NCI-H748 (cell line): Measurements from ENCODE around the gene SYMPK.

Experiments
- DNase-seq: peaks from one replicate; lab custom pipeline; 2025; ENCODE audit not compliant: unreplicated experiment; lab: John Stamatoyannopoulos, UW

Gene SYMPK

GRCh38 chr19:45886427-45887199, 23.7 kb upstream of the SYMPK start:
- DNase-seq, result peak; percentile 95

DNA sequence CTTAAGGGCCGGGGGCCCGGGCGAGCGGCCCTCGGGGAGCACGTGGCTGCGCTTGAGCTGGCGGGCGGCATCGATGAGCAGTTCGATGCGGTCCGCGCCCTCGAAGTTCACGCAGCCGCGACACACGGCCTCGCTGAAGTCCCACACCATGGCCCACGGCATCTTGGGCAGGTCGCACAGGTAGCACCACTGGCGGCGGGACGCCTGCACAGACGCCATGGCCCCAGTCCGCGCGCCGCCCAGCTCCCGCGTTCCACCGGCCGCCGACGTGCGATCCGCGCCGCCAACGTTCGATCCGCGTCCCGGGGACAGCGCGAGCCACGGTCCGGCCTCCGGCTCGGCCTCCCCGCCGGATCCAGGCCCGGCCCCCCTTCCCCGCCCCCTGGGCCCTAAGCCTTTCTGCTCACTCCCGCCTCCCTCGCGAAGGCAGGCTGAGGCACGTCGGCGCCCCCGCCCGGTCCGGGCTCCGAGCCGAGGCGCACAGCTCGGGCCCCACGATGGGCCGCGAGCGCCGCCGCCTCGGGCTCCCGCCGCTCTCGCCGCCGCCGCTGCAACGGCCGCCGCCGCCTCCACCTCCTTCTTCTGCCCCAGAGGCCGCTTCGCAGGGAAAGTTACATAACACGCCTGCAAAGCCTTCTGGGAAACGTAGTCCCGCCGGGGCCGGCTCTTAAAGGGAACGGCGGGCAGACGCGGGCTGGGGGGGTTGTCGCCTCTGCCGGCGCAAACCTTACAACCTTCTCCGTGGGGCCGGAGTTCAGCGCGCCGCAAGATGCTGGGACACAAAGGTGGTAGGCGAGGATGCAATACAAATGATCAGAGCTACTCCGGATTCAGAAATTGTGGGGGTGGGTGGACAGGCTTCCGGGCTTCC, 22.8 kb upstream of the SYMPK start, which contains the start of gene IRF2BP1:
IRF2BP1 (minus strand) TSS at position 586 of the 871 bp plus-strand sequence; CDS start at position 219, 367 bp downstream.
- DNase-seq, result peak; percentile 97

GRCh38 chr19:45884682-45885555, 22.0 kb upstream of the SYMPK start:
- DNase-seq, result peak; percentile 53

GRCh38 chr19:45883881-45884681, 21.1 kb upstream of the SYMPK start:
- no peak for DNase-seq

DNA sequence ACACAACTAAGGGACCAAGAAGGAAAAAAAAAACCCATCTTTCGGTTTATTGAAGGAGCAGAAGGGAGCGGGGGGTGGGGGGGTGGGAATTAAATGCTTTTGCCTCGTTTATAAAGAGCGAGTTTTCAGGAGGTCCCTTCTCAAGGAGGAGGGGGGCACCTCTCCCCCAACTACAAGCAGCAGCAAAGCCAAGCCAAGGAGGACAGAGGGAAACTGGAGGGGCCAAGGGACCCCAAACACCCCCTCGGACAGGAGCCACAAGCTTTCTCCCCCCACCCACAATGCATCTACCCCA, 20.6 kb upstream of the SYMPK start:
- DNase-seq, result no peak

- DNase-seq, result peak; percentile 91
These were observed 20.0 kb upstream of the SYMPK start for GRCh38 chr19:45882652-45883585.

GRCh38 chr19:45881909-45882528, 19.1 kb upstream of the SYMPK start:
- peak; percentile 37 for DNase-seq

GRCh38 chr19:45881082-45881908, 18.3 kb upstream of the SYMPK start:
- no peak for DNase-seq

- DNase-seq, result no peak
These were observed 17.0 kb upstream of the SYMPK start for GRCh38 chr19:45879971-45880370.

DNA sequence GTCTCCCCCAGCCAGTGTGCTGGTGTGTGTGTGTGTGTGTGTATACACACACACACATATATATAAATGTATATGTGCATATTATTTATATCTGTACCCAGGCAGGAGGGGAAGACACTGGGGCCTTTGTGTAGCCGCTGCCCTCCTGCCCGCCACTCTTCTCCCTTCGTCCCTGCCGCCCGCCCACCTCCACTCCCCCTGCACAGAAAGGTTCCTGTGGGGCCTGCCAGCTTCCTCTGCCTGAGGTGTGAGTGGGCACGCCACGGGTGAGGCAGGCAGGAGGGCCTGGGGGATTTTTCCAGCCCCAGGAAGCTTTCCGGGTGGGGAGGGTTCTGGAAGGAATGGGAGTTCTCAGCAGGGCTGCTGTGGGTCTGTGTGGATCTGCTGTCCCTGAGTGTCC, 16.1 kb upstream of the SYMPK start:
- no peak for DNase-seq

DNA sequence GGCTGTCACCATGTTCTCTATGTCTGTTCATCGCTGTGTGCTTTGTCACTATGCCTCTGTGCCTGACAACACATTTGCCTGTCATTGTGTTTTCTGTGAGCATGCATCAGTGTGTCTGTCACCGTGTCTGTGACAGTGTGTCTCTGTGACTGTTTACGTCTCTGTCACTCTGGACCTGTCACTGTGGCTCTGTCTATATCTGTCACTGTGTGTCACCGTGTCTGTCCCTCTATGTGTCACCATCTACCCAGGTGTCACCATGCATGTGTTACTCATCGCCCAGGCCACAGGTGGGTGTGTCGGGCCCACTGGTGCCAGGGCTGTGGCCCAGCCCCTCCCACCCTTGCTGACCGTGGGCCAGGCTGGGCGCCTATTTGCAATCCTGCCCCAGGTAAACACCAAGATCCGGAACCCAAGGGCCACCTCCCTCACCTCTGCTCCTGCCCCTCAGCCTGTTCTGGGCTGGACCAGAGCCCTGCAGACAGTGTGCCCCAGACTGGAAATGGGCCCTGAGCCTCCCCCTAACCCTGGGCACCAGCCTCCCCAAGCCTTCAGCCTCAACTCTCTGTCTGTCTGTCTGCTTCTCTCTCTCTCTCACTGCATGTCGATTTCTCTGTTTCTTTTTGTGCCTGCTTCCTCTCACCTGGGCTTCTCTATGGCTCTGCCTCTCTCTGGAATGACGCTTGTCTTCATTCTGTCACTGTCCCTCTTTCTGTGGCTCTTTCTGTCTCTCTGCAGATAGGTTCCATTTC, 15.3 kb upstream of the SYMPK start:
- DNase-seq, result no peak

GRCh38 chr19:45876411-45877197, 13.7 kb upstream of the SYMPK start:
- DNase-seq, result no peak

DNA sequence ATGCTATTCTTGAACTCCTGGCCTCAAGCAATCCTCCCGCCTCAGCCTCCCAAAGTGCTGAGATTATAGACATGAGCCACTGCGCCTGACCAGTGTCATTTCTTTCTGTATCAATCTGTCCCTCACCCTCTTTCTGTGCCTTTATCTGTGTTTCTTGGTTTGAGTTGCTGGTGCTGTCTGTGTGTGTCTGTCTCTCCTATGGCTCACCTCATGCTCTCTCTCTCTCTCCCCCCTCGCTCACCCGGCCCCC, 13.1 kb upstream of the SYMPK start:
- no peak for DNase-seq

GRCh38 chr19:45874620-45874966, 11.6 kb upstream of the SYMPK start:
- DNase-seq, result no peak

GRCh38 chr19:45873219-45873772, 10.3 kb upstream of the SYMPK start:
- DNase-seq, result no peak

DNA sequence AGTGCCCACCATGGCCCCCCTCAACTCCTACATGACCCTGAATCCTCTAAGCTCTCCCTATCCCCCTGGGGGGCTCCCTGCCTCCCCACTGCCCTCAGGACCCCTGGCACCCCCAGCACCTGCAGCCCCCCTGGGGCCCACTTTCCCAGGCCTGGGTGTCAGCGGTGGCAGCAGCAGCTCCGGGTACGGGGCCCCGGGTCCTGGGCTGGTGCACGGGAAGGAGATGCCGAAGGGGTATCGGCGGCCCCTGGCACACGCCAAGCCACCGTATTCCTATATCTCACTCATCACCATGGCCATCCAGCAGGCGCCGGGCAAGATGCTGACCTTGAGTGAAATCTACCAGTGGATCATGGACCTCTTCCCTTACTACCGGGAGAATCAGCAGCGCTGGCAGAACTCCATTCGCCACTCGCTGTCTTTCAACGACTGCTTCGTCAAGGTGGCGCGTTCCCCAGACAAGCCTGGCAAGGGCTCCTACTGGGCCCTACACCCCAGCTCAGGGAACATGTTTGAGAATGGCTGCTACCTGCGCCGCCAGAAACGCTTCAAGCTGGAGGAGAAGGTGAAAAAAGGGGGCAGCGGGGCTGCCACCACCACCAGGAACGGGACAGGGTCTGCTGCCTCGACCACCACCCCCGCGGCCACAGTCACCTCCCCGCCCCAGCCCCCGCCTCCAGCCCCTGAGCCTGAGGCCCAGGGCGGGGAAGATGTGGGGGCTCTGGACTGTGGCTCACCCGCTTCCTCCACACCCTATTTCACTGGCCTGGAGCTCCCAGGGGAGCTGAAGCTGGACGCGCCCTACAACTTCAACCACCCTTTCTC, 9.4 kb upstream of the SYMPK start:
- DNase-seq, result no peak
